Muscle layer of colon (tissue), 2 donors: ENCODE results near the gene ANKRD13B.

Source experiments
- H3K27ac ChIP-seq: one replicate; pipeline ENCODE4 v1.7.0; 2013; ENCODE audit warnings: low read depth, mild to moderate bottlenecking, low read length, moderate library complexity
- H3K27me3 ChIP-seq, 2 donors: one replicate each; pipeline ENCODE4 v1.7.0; 2013; ENCODE audit warnings: low read length in 2 of 2, mild to moderate bottlenecking in 2 of 2; ENCODE audit not compliant: insufficient read depth in 2 of 2, control insufficient read depth in 1 of 2
- H3K36me3 ChIP-seq: one replicate; pipeline ENCODE4 v1.7.0; 2013; ENCODE audit warnings: mild to moderate bottlenecking, low read length; ENCODE audit not compliant: insufficient read depth
- H3K4me1 ChIP-seq: one replicate; pipeline ENCODE4 v1.7.0; 2013; ENCODE audit warnings: mild to moderate bottlenecking, low read length; ENCODE audit not compliant: insufficient read depth
- H3K4me3 ChIP-seq, 2 donors: one replicate each; pipeline ENCODE4 v1.7.0; 2013; ENCODE audit warnings: low read length in 2 of 2, low read depth in 1 of 2, mild to moderate bottlenecking in 1 of 2, moderate library complexity in 1 of 2
- H3K9ac ChIP-seq: one replicate; pipeline ENCODE4 v1.7.0; 2013; ENCODE audit warnings: low read length
- H3K9me3 ChIP-seq: one replicate; pipeline ENCODE4 v1.7.0; 2013; ENCODE audit warnings: mild to moderate bottlenecking, low read length
- donor health status: abdominal sarcoma.
- donor health status: Adenocarcinoma of cecum.

The ANKRD13B gene

GRCh38 chr17:29594519-29595090 is 1.7 kb downstream of the ANKRD13B start:
- H3K9me3 ChIP-seq = no peaks in the 10 kb centered on the region
- no peak overlapping the region for H3K27ac ChIP-seq
- no peak overlapping the region for H3K9ac ChIP-seq
- H3K36me3 ChIP-seq = no peaks in the 10 kb centered on the region
- H3K4me3 ChIP-seq = peak overlapping the region in 1 of 2 donors; percentile 63
- peaks cover 38% of the 10 kb centered on the region for H3K4me1 ChIP-seq
- no peaks in the 10 kb centered on the region for H3K27me3 ChIP-seq

- H3K4me1 ChIP-seq = peaks cover 31% of the 10 kb centered on the region
- H3K9me3 ChIP-seq = no peaks in the 10 kb centered on the region
- H3K36me3 ChIP-seq = no peaks in the 10 kb centered on the region
- H3K27ac ChIP-seq = no peak overlapping the region
- no peaks in the 10 kb centered on the region for H3K27me3 ChIP-seq
- no peak overlapping the region for H3K4me3 ChIP-seq
- H3K9ac ChIP-seq = no peak overlapping the region
These were observed 2.4 kb downstream of the ANKRD13B start for GRCh38 chr17:29595107-29595942.

- Histone ChIP-seq H3K27ac (no peak overlapping the region), H3K4me1 (peaks cover 23% of the 10 kb centered on the region), H3K9me3 (no peaks in the 10 kb centered on the region), H3K27me3 (no peaks in the 10 kb centered on the region), H3K36me3 (no peaks in the 10 kb centered on the region), H3K9ac (no peak overlapping the region), H3K4me3 (no peak overlapping the region)
These were observed 3.2 kb downstream of the ANKRD13B start for GRCh38 chr17:29595943-29596774.

GRCh38 chr17:29596811-29597210 is 3.9 kb downstream of the ANKRD13B start:
- H3K9ac ChIP-seq = no peak overlapping the region
- no peak overlapping the region for H3K27ac ChIP-seq
- peaks cover 17% of the 10 kb centered on the region for H3K4me1 ChIP-seq
- H3K27me3 ChIP-seq = no peaks in the 10 kb centered on the region
- no peaks in the 10 kb centered on the region for H3K9me3 ChIP-seq
- H3K36me3 ChIP-seq = no peaks in the 10 kb centered on the region
- H3K4me3 ChIP-seq = no peak overlapping the region

GRCh38 chr17:29597361-29598172 is 4.6 kb downstream of the ANKRD13B start:
- no peak overlapping the region for H3K4me3 ChIP-seq
- H3K4me1 ChIP-seq = peaks cover 9% of the 10 kb centered on the region
- H3K27me3 ChIP-seq = no peaks in the 10 kb centered on the region
- H3K27ac ChIP-seq = no peak overlapping the region
- H3K9ac ChIP-seq = no peak overlapping the region
- no peaks in the 10 kb centered on the region for H3K9me3 ChIP-seq
- no peaks in the 10 kb centered on the region for H3K36me3 ChIP-seq

GRCh38 chr17:29603109-29603674 is 10.3 kb downstream of the ANKRD13B start:
- no peak overlapping the region for H3K9ac ChIP-seq
- H3K9me3 ChIP-seq = no peaks in the 10 kb centered on the region
- no peak overlapping the region for H3K4me3 ChIP-seq
- H3K27ac ChIP-seq = no peak overlapping the region
- H3K36me3 ChIP-seq = no peaks in the 10 kb centered on the region
- H3K4me1 ChIP-seq = no peaks in the 10 kb centered on the region
- H3K27me3 ChIP-seq = no peaks in the 10 kb centered on the region

- Histone ChIP-seq H3K4me1 (no peaks in the 10 kb centered on the region), H3K27me3 (no peaks in the 10 kb centered on the region), H3K27ac (no peak overlapping the region), H3K36me3 (no peaks in the 10 kb centered on the region), H3K4me3 (no peak overlapping the region), H3K9me3 (no peaks in the 10 kb centered on the region), H3K9ac (no peak overlapping the region)
These were observed 14.7 kb downstream of the ANKRD13B start for GRCh38 chr17:29607557-29608195.

- Histone ChIP-seq H3K9me3 (no peaks in the 10 kb centered on the region), H3K4me1 (peaks cover 10% of the 10 kb centered on the region), H3K27ac (no peak overlapping the region), H3K27me3 (no peaks in the 10 kb centered on the region), H3K9ac (no peak overlapping the region), H3K36me3 (no peaks in the 10 kb centered on the region), H3K4me3 (no peak overlapping the region)
These were observed 16.1 kb downstream of the ANKRD13B start for GRCh38 chr17:29608986-29609385.

- Histone ChIP-seq H3K9me3 (no peaks in the 10 kb centered on the region), H3K9ac (no peak overlapping the region), H3K27me3 (no peaks in the 10 kb centered on the region), H3K27ac (no peak overlapping the region), H3K36me3 (no peaks in the 10 kb centered on the region), H3K4me1 (peaks cover 23% of the 10 kb centered on the region), H3K4me3 (no peak overlapping the region)
These were observed 17.5 kb downstream of the ANKRD13B start for GRCh38 chr17:29610395-29610794.

- H3K4me1 ChIP-seq = peaks cover 32% of the 10 kb centered on the region
- no peaks in the 10 kb centered on the region for H3K9me3 ChIP-seq
- peaks cover 0 to 3% of the 10 kb centered on the region in 2 donors for H3K27me3 ChIP-seq
- H3K9ac ChIP-seq = no peak overlapping the region
- H3K36me3 ChIP-seq = no peaks in the 10 kb centered on the region
- no peak overlapping the region for H3K4me3 ChIP-seq
- H3K27ac ChIP-seq = no peak overlapping the region
These were observed 18.6 kb downstream of the ANKRD13B start for GRCh38 chr17:29611351-29612093.
